ENCODE results near the gene NECTIN1. TPM values are rescaled to one million over a fixed set of nuclear protein-coding genes. Genes with fewer than 3 reads are reported as not detected.
A peak's percentile ranks its signal among the peaks of the same experiment; 100 is the strongest.

NECTIN1 gene
- total RNA-seq, 1 donor: 7.8 TPM

DNA sequence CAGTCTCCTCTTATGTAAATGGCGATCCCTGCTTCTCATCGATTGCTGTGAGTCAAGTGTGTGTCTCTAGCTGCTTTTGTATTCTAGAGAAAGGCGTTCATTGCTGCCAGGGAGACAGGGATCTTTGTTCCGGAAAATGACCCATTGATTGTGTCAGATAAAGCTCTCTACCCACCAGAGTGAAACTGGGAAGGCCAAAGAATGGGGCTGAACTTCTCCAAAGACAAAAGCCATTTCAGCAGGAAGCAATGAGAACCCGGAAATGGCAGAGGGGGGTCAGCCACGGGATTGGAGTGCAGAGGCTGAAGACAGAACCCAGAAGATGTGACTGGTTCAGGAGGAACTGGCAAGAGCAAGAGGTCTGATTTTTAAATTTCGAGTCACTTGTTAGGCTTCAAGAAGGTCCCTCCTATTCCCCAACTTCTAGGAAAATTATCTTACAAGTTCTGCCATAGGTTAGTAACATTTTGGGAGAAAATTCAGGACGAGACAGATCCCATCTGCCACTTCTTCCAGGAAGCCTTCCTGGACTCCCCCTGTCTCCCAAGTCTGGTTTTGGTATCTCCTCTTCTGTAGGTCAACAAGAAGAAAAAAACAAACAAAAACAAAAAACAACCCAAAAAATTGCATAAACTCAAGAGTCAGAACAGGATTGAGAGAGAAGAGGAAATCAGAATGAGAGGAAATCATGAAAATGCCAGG is 110.6 kb downstream of the NECTIN1 start:
- DNase-seq (ENCODE audit: low read depth): no peak
- no peak overlapping the region for H3K4me3 ChIP-seq (ENCODE audit: low read depth, low read length)
- TF ChIP-seq, protein P1, sequence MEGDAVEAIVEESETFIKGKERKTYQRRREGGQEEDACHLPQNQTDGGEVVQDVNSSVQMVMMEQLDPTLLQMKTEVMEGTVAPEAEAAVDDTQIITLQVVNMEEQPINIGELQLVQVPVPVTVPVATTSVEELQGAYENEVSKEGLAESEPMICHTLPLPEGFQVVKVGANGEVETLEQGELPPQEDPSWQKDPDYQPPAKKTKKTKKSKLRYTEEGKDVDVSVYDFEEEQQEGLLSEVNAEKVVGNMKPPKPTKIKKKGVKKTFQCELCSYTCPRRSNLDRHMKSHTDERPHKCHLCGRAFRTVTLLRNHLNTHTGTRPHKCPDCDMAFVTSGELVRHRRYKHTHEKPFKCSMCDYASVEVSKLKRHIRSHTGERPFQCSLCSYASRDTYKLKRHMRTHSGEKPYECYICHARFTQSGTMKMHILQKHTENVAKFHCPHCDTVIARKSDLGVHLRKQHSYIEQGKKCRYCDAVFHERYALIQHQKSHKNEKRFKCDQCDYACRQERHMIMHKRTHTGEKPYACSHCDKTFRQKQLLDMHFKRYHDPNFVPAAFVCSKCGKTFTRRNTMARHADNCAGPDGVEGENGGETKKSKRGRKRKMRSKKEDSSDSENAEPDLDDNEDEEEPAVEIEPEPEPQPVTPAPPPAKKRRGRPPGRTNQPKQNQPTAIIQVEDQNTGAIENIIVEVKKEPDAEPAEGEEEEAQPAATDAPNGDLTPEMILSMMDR (IDR thresholded peaks at IDR 0.05; ENCODE audit: insufficient read depth, low read length): no peak

DNA sequence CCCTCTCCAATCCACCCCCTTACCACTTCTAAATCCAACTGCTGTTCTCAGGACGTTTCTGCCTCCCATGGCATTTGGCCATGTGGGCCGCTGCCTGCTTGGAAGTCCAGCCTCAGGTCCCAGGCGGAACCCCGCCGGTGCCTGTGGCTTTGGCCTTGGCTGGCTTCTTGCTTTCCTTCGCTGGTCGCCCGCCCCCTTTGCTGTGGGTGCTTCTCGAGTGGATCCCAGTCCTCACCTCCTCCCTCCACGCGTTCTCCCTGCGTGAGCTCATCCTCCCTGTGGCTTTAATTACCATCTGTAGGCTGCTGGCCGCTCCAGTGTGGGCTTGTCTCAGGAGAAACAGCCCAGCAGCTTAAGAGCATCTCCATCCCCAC is 111.7 kb downstream of the NECTIN1 start:
- TF ChIP-seq, protein P1 (IDR thresholded peaks at IDR 0.05; ENCODE audit: insufficient read depth, low read length): no peak
- H3K4me3 ChIP-seq (ENCODE audit: low read depth, low read length): no peak overlapping the region
- no peak for DNase-seq (ENCODE audit: low read depth)

GRCh38 chr11:119616586-119617339 is 112.2 kb downstream of the NECTIN1 start:
- no peak overlapping the region for H3K4me3 ChIP-seq (ENCODE audit: low read depth, low read length)
- TF ChIP-seq, protein P1 (IDR thresholded peaks at IDR 0.05; ENCODE audit: insufficient read depth, low read length): no peak
- no peak for DNase-seq (ENCODE audit: low read depth)

DNA sequence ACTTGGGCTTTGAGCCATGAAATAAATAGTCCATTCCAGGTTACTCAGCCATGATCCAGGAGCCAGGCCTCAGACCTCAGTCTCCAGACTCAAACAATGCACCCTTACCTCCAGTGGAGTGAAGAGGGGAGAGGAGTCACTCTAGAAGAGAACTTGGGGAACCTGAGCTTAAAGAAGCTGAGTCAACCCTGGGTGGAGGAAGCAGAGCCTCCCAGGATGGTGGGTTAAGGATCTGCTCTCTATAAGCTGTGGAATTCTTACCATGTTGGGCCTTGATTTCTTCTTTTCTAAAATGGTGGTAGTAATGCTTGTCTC is 113.2 kb downstream of the NECTIN1 start:
- no peak overlapping the region for H3K4me3 ChIP-seq (ENCODE audit: low read depth, low read length)
- no peak for DNase-seq (ENCODE audit: low read depth)
- TF ChIP-seq, protein P1 (IDR thresholded peaks at IDR 0.05; ENCODE audit: insufficient read depth, low read length): no peak

GRCh38 chr11:119615003-119615881 is 113.8 kb downstream of the NECTIN1 start:
- H3K4me3 ChIP-seq (ENCODE audit: low read depth, low read length): no peak overlapping the region
- TF ChIP-seq, protein P1 (IDR thresholded peaks at IDR 0.05; ENCODE audit: insufficient read depth, low read length): no peak
- peak; percentile 80 for DNase-seq (ENCODE audit: low read depth)

DNA sequence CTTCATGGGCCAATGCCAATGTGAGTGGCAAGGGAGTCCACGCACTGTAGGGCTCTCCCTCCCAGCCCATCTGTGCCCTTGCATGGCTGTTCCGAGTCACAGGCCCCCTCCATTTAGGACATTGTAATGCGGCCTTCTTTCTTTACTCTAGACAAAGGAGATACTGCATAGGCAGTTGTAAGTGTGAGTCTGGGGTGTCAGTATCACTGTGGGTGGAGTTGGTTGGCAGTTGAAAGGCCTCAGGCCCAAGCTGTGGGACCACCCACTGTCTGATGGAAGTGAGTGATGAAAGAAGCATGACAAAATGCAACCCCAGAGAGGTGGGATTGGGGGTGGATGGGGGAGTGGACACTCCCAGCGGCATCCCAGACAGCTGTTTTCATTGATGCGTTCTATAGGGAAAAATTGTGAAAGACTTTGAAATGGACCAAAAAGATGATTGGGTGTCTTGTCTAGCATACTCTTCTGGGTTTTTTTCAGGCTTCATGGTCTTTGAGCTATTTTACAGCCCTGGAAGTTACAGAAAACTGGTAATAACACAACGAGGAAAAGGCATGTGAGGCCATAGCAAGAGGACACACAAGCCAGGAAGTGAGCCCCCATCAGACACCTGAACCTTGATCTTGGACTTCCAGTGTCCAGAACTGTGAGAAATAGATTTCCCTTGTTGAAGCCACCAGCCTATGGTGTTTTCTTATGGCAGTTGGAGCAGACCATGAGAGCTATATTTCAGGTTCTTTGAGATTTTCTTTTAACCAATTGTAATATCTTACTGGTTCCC is 114.6 kb downstream of the NECTIN1 start:
- DNase-seq (ENCODE audit: low read depth): no peak

More for the DNA sequence above, 114.6 kb downstream of the NECTIN1 start:
- no peak overlapping the region for H3K4me3 ChIP-seq (ENCODE audit: low read depth, low read length)
- TF ChIP-seq, protein P1 (IDR thresholded peaks at IDR 0.05; ENCODE audit: insufficient read depth, low read length): no peak
